Thyroid gland (tissue), 4 donors: Measurements from ENCODE around the gene NQO2.

Experiments used
- CTCF ChIP-seq, 6 experiments: fragments of 200-600 bp in 3 of 6; fragments of 450-650 bp in 3 of 6; sonication (generic) in 3 of 6; IDR thresholded peaks; one replicate each; pipeline ENCODE4 v1.5.1; 2016 to 2019; ENCODE audit warnings: antibody characterized with exemption in 6 of 6, mild to moderate bottlenecking in 2 of 6, inconsistent platforms in 1 of 6, moderate library complexity in 1 of 6
- POLR2A ChIP-seq, 2 donors: fragments of 450-650 bp; IDR thresholded peaks; one replicate each; pipeline ENCODE4 v1.6.1; 2017; ENCODE audit warnings: antibody characterized with exemption in 2 of 2, mild to moderate bottlenecking in 2 of 2, moderate library complexity in 1 of 2

- TF ChIP-seq POLR2A (IDR thresholded peaks at IDR 0.05) (no peak), CTCF (IDR thresholded peaks at IDR 0.05) (no peak)
These were observed 37.7 kb upstream of the NQO2 start for GRCh38 chr6:2962004-2962403.
